Epithelial cell of esophagus (primary cell): Measurements from ENCODE around the gene FBXO21.

Source experiments
- DNase-seq: peaks from one replicate; pipeline ENCODE4 v3.0.0; 2010; ENCODE audit warnings: low read depth
- H3K4me3 ChIP-seq: 2 replicates; pipeline ENCODE4 v1.5.1; 2011; ENCODE audit warnings: mild to moderate bottlenecking, low read length, control low read depth
- CTCF ChIP-seq: IDR thresholded peaks from 2 replicates; pipeline ENCODE4 v1.5.1; 2011; ENCODE audit warnings: low read depth, mild to moderate bottlenecking, low read length, control low read depth, inconsistent platforms; ENCODE audit not compliant: insufficient read depth; ENCODE audit errors: missing control alignments

FBXO21 gene

DNA sequence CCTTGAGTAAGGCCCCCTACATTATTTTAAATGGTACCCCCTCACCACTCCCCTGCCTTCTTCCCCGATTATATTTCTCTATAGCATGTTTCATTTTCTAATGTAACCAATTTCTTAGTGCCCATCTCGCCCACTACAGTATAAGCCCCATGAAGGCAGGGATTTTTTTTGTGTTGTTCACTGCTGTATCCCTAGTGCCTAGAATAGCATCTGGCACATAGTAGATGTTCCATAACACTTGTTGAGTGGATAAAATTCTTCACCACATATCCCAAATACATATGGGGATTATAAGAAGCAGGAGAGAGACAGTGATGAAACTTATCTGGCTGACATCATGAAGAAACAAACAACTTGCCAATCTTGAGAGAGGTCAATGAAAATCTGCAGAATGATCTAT is 11.5 kb downstream of the FBXO21 start:
- DNase-seq: no peak
- no peak for TF ChIP-seq CTCF
- H3K4me3 ChIP-seq: no peak overlapping the region

GRCh38 chr12:117178301-117178700 is 12.0 kb downstream of the FBXO21 start:
- DNase-seq: no peak
- no peak overlapping the region for H3K4me3 ChIP-seq
- no peak for TF ChIP-seq CTCF

GRCh38 chr12:117172168-117172567 is 18.1 kb downstream of the FBXO21 start:
- no peak overlapping the region for H3K4me3 ChIP-seq
- no peak for DNase-seq
- TF ChIP-seq CTCF: no peak

GRCh38 chr12:117171499-117172162 is 18.6 kb downstream of the FBXO21 start:
- no peak overlapping the region for H3K4me3 ChIP-seq

DNA sequence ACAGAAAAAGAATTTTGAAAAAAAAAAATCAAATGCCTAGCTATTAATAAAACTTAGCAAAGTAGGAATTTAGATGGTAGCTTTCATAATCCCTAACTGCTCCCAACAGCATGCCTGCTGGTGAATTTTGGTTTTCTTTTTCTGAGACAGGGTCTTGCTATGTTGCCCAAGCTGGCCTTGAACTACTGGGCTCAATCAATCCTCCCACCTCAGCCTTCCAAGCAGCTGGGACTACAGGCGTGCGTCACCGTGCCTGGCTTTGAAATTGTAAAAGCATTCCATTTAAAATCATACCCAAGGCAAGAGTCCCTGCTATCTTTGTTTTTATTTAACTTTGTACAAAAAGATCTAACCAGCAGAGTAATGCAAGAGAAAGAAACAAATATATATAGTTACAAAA is 20.7 kb downstream of the FBXO21 start:
- DNase-seq: no peak
- H3K4me3 ChIP-seq: no peak overlapping the region
- no peak for TF ChIP-seq CTCF

More at GRCh38 chr12:117171499-117172162, 18.6 kb downstream of the FBXO21 start:
- no peak for DNase-seq
- no peak for TF ChIP-seq CTCF

GRCh38 chr12:117168976-117169375 is 21.3 kb downstream of the FBXO21 start:
- no peak overlapping the region for H3K4me3 ChIP-seq
- no peak for DNase-seq
- no peak for TF ChIP-seq CTCF

GRCh38 chr12:117167769-117168168 is 22.5 kb downstream of the FBXO21 start:
- no peak overlapping the region for H3K4me3 ChIP-seq
- DNase-seq: no peak
- TF ChIP-seq CTCF: no peak
